IMR-90 (cell line): Measurements from ENCODE around the gene MDP1. TPM values are rescaled to one million over a fixed set of nuclear protein-coding genes. Genes with fewer than 3 reads are reported as not detected.

Experiments
- ATAC-seq: fragments of 200-7000 bp; cut with Tn5 transposase; 2 replicates; pipeline ENCODE4 v1.9.1; 2020; ENCODE audit warnings: low read depth, mild to moderate bottlenecking, moderate library complexity
- BruUV-seq: library from RNA; stranded (reverse); fragments of 400-500 nt; replicated peaks from 2 replicates; lab custom pipeline; 2021; lab: Mats Ljungman, UMichigan
- CTCF ChIA-PET: fragments of 300-600 bp; formaldehyde crosslinking; extraction: SDS; loops from one replicate; lab custom pipeline; 2021; ENCODE audit warnings: antibody characterized with exemption; lab: Yijun Ruan, JAX
- POLR2A ChIA-PET: fragments of 300-600 bp; sonication (Branson Sonifier 250); formaldehyde crosslinking; loops from one replicate; lab custom pipeline; 2022; ENCODE audit warnings: antibody characterized with exemption; ENCODE audit not compliant: unreplicated experiment; lab: Charles Lee
- DNase-seq: peaks from one replicate; pipeline ENCODE4 v3.0.0; 2013
- H2AFZ ChIP-seq: replicated peaks from 2 replicates; pipeline ENCODE3; 2013; ENCODE audit warnings: low read length, mild to moderate bottlenecking; ENCODE audit not compliant: poor library complexity
- H2AK5ac ChIP-seq: 2 replicates; pipeline ENCODE4 v1.6.1; 2013; ENCODE audit warnings: low read depth, low read length, inconsistent platforms
- H2AK9ac ChIP-seq: replicated peaks from 2 replicates; pipeline ENCODE3; 2013; ENCODE audit warnings: mild to moderate bottlenecking, low read depth, low read length, moderate library complexity; ENCODE audit not compliant: poor library complexity
- H2BK120ac ChIP-seq: 2 replicates; pipeline ENCODE4 v1.6.1; 2013; ENCODE audit warnings: low read depth, low read length, inconsistent platforms
- H2BK15ac ChIP-seq: 3 replicates; pipeline ENCODE4 v1.6.1; 2013; ENCODE audit warnings: low read depth, low read length, inconsistent platforms
- H2BK20ac ChIP-seq: 2 replicates; pipeline ENCODE4 v1.6.1; 2013; ENCODE audit warnings: low read depth, mild to moderate bottlenecking, inconsistent platforms, low read length, moderate library complexity
- H2BK5ac ChIP-seq: 2 replicates; pipeline ENCODE4 v1.6.1; 2013; ENCODE audit warnings: mild to moderate bottlenecking, low read depth, low read length, inconsistent platforms; ENCODE audit not compliant: poor library complexity, severe bottlenecking
- H3K14ac ChIP-seq: replicated peaks from 2 replicates; pipeline ENCODE4 v1.6.1; 2013; ENCODE audit warnings: low read depth, low read length, inconsistent platforms
- H3K18ac ChIP-seq: 2 replicates; pipeline ENCODE4 v1.6.1; 2013; ENCODE audit warnings: low read depth, low read length, control low read depth
- H3K23ac ChIP-seq: 2 replicates; pipeline ENCODE4 v1.6.1; 2013; ENCODE audit warnings: low read depth, low read length, inconsistent platforms
- H3K27ac ChIP-seq: 2 replicates; pipeline ENCODE4 v1.5.1; 2013; ENCODE audit warnings: mild to moderate bottlenecking, control low read depth, low read length; ENCODE audit not compliant: insufficient read depth
- H3K27me3 ChIP-seq: 2 replicates; pipeline ENCODE4 v1.6.1; 2013; ENCODE audit warnings: low read length; ENCODE audit not compliant: control insufficient read depth, insufficient read depth
- H3K36me3 ChIP-seq: 2 replicates; pipeline ENCODE4 v1.6.1; 2013; ENCODE audit warnings: low read length, mixed read lengths; ENCODE audit not compliant: control insufficient read depth, insufficient read depth
- H3K4ac ChIP-seq: 2 replicates; pipeline ENCODE4 v1.6.1; 2013; ENCODE audit warnings: low read depth, low read length, inconsistent platforms
- H3K4me1 ChIP-seq: 2 replicates; pipeline ENCODE4 v1.6.1; 2013; ENCODE audit warnings: low read length, mixed read lengths; ENCODE audit not compliant: control insufficient read depth, insufficient read depth
- H3K4me2 ChIP-seq: 2 replicates; pipeline ENCODE4 v1.6.1; 2013; ENCODE audit warnings: low read depth, mild to moderate bottlenecking, control low read depth, low read length, moderate library complexity
- H3K4me3 ChIP-seq: 2 replicates; pipeline ENCODE4 v1.5.1; 2013; ENCODE audit warnings: low read depth, mild to moderate bottlenecking, control low read depth, low read length, moderate library complexity; ENCODE audit not compliant: insufficient read depth
- H3K56ac ChIP-seq: 2 replicates; pipeline ENCODE4 v1.6.1; 2013; ENCODE audit warnings: low read length, inconsistent platforms; ENCODE audit not compliant: insufficient read depth; ENCODE audit errors: extremely low read depth
- H3K79me1 ChIP-seq, 2 experiments: 2 replicates each; pipeline ENCODE4 v1.6.1; 2013; ENCODE audit warnings: low read length in 2 of 2, inconsistent platforms in 1 of 2, low read depth in 1 of 2
- H3K9ac ChIP-seq: 2 replicates; pipeline ENCODE4 v1.6.1; 2013; ENCODE audit warnings: low read depth, low read length, control low read depth
- H3K9me1 ChIP-seq: 2 replicates; pipeline ENCODE4 v1.6.1; 2013; ENCODE audit warnings: low read length, inconsistent platforms; ENCODE audit not compliant: insufficient read depth
- H3K9me3 ChIP-seq: 2 replicates; pipeline ENCODE4 v1.6.1; 2013; ENCODE audit warnings: low read length; ENCODE audit not compliant: control insufficient read depth, insufficient read depth
- H4K20me1 ChIP-seq: 2 replicates; pipeline ENCODE4 v1.6.1; 2013; ENCODE audit warnings: low read length, inconsistent platforms; ENCODE audit not compliant: insufficient read depth
- H4K5ac ChIP-seq: 2 replicates; pipeline ENCODE4 v1.6.1; 2013; ENCODE audit warnings: mild to moderate bottlenecking, low read depth, low read length, control low read depth
- H4K8ac ChIP-seq, 2 experiments: 2 replicates each; pipeline ENCODE4 v1.6.1; 2013; ENCODE audit warnings: low read depth in 2 of 2, low read length in 2 of 2, control low read depth in 1 of 2, inconsistent platforms in 1 of 2
- H4K91ac ChIP-seq: 2 replicates; pipeline ENCODE4 v1.6.1; 2013; ENCODE audit warnings: low read depth, low read length, inconsistent platforms; ENCODE audit not compliant: insufficient read depth
- CEBPB ChIP-seq: IDR thresholded peaks from 2 replicates; pipeline ENCODE4 v1.6.1; 2012; ENCODE audit warnings: low read depth, low read length, improper control_type of control experiment
- CHD1 ChIP-seq: IDR thresholded peaks from 2 replicates; pipeline ENCODE4 v1.6.1; 2012; ENCODE audit warnings: low read depth, low read length, improper control_type of control experiment
- CTCF ChIP-seq: conservative IDR thresholded peaks from 2 replicates; pipeline ENCODE4 v1.5.1; 2012; ENCODE audit warnings: mild to moderate bottlenecking, low read depth, low read length, improper control_type of control experiment
- FOS ChIP-seq: fragments of 150-350 bp; IDR thresholded peaks from 2 replicates; pipeline ENCODE4 v1.6.1; 2016; ENCODE audit warnings: low read depth, low read length
- MXI1 ChIP-seq: IDR thresholded peaks from 2 replicates; pipeline ENCODE4 v1.6.1; 2012; ENCODE audit warnings: low read depth, mild to moderate bottlenecking, low read length, moderate library complexity, borderline replicate concordance
- NFE2L2 ChIP-seq: fragments of 150-350 bp; IDR thresholded peaks from 2 replicates; pipeline ENCODE4 v1.6.1; 2016; ENCODE audit warnings: low read depth, mild to moderate bottlenecking, low read length
- RAD21 ChIP-seq: IDR thresholded peaks from 2 replicates; pipeline ENCODE4 v1.6.1; 2012; ENCODE audit warnings: low read length, improper control_type of control experiment
- SMC3 ChIP-seq: fragments of 150-350 bp; IDR thresholded peaks from 2 replicates; pipeline ENCODE4 v1.6.1; 2016; ENCODE audit warnings: low read depth, mild to moderate bottlenecking, antibody characterized with exemption, low read length, moderate library complexity
- WGBS, 2 experiments: methylation state at CpG; one replicate each; pipeline versions ENCODE4 v1.1.5 to v1.1.7; 2013; ENCODE audit warnings: missing lambda C conversion rate in 2 of 2; ENCODE audit not compliant: insufficient read length in 1 of 2; ENCODE audit errors: extremely low coverage in 2 of 2; 5-methylcytosine and 5-hydroxymethylcytosine counted together
- dilution Hi-C: fragments of 300-500 bp; cut with HindIII; formaldehyde crosslinking; loops from one replicate; pipeline ENCODE4 v1.14.3; 2018; ENCODE audit warnings: low sequenced_read_pairs; ENCODE audit not compliant: unreplicated experiment
- in situ Hi-C: fragments of 300-500 bp; cut with MboI; formaldehyde crosslinking; loops from 3 replicates; pipeline ENCODE4 v1.14.3; 2019; ENCODE audit warnings: low sequenced_read_pairs, inconsistent platforms, mixed read lengths
- intact Hi-C: fragments of 100-400 bp; cut with micrococcal nuclease; formaldehyde crosslinking; loops from 2 replicates; pipeline ENCODE4 v1.10.0; 2022
- polyA plus RNA-seq, 3 experiments: library from polyadenylated mRNA; depleted of rRNA; stranded (reverse); fragments of >200 nt; gene quantifications; 2 replicates each; pipeline ENCODE4 v1.2.3, GENCODE V29; 2012; ENCODE audit warnings: low replicate concordance in 1 of 3
- total RNA-seq: library from RNA; depleted of rRNA; stranded (reverse); fragments of >200 nt; gene quantifications from 2 replicates; pipeline ENCODE4 v1.2.3, GENCODE V29; 2012

MDP1 gene
- total and polyA plus RNA-seq, 2 of the 4 experiments (the other 2 are of a cell fraction): 15.1 to 17.8 TPM

GRCh38 chr14:24263848-24264247, 48.0 kb upstream of the MDP1 start:
- H3K23ac ChIP-seq: no peak overlapping the region
- H4K5ac ChIP-seq: no peak overlapping the region
- no peak for DNase-seq
- no peak overlapping the region for H3K27ac ChIP-seq
- no peak overlapping the region for H3K4me3 ChIP-seq
- peaks cover 6% of the 10 kb centered on the region for H3K4me1 ChIP-seq
- no TSS peak for BruUV-seq
- no peaks in the 10 kb centered on the region for H4K20me1 ChIP-seq
- no peak overlapping the region for H2BK120ac ChIP-seq
- dilution Hi-C loops (no loop called here), in situ Hi-C loops (no loop called here), intact Hi-C loops (no loop called here)
- H3K9me3 ChIP-seq: no peaks in the 10 kb centered on the region
- no CpG with 5 or more reads among the region's 6 CpGs for WGBS, 2 experiments
- H4K91ac ChIP-seq: no peak overlapping the region
- H3K79me1 ChIP-seq: peaks cover 0 to 2% of the 10 kb centered on the region in 2 experiments; a peak in 1 of 4 replicates
- H2BK20ac ChIP-seq: no peak overlapping the region
- TF ChIP-seq CTCF (no peak), CEBPB (no peak), RAD21 (no peak), SMC3 (no peak), NFE2L2 (no peak), MXI1 (no peak), FOS (no peak), CHD1 (no peak)
- peak overlapping the region; percentile 55 for H2AK9ac ChIP-seq
- ATAC-seq: no peak
- no peak overlapping the region for H2AK5ac ChIP-seq
- H3K18ac ChIP-seq: no peak overlapping the region
- no peak overlapping the region for H3K56ac ChIP-seq
- H3K9me1 ChIP-seq: peaks cover 11% of the 10 kb centered on the region; the same call in 1 of the 2 replicates
- no peak overlapping the region for H3K14ac ChIP-seq
- H3K4me2 ChIP-seq: no peak overlapping the region
- H2BK5ac ChIP-seq: no peak overlapping the region
- H3K27me3 ChIP-seq: no peaks in the 10 kb centered on the region
- no peak overlapping the region for H4K8ac ChIP-seq
- H2AFZ ChIP-seq: peak overlapping the region; percentile 17
- H3K9ac ChIP-seq: no peak overlapping the region
- ChIA-PET POLR2A (no interaction called here), CTCF (no interaction called here)
- H2BK15ac ChIP-seq: no peak overlapping the region
- no peak overlapping the region for H3K4ac ChIP-seq
- peaks cover 24% of the 10 kb centered on the region for H3K36me3 ChIP-seq
